ENCODE data around the gene SPTLC2.

SPTLC2 gene

DNA sequence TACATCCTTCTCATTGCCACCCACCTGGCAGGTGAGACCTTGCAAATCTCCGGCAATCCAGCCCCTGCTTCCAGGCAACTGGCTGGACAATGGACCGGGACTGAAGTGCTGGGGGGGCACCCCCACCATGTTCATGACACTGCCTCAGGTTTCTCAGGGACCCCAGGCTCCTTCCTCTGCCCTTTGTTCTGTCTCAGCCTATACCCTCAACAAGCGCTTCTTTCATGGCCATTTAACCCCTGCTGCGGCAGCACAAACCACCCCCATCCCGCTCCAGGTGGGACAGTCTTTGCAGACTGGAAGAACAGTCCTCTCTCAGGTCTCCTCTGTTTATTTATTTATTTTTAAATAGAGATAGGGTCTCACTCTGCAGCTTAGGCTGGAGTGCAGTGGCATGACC is 125.4 kb downstream of the SPTLC2 start:
- TF ChIP-seq OSR1 (CRISPR knock-in tag; IDR thresholded peaks at IDR 0.05) (no peak), TCF4 (CRISPR knock-in tag; IDR thresholded peaks at IDR 0.05; ENCODE audit: borderline replicate concordance) (no peak), ZNF565 (CRISPR knock-in tag; conservative IDR thresholded peaks at IDR 0.05; ENCODE audit: low read depth) (no peak), ZC3H10 (CRISPR knock-in tag; IDR thresholded peaks at IDR 0.05) (no peak), ZNF8 (CRISPR knock-in tag; IDR thresholded peaks at IDR 0.05) (no peak), PPARA (CRISPR knock-in tag; IDR thresholded peaks at IDR 0.05; ENCODE audit: borderline replicate concordance) (no peak), BACH2 (CRISPR knock-in tag; IDR thresholded peaks at IDR 0.05; ENCODE audit: borderline replicate concordance) (no peak), ESRRG (CRISPR knock-in tag; IDR thresholded peaks at IDR 0.05) (no peak), RARB (CRISPR knock-in tag; IDR thresholded peaks at IDR 0.05) (no peak), CSDC2 (CRISPR knock-in tag; IDR thresholded peaks at IDR 0.05) (no peak)
- TF ChIP-seq, protein P1, sequence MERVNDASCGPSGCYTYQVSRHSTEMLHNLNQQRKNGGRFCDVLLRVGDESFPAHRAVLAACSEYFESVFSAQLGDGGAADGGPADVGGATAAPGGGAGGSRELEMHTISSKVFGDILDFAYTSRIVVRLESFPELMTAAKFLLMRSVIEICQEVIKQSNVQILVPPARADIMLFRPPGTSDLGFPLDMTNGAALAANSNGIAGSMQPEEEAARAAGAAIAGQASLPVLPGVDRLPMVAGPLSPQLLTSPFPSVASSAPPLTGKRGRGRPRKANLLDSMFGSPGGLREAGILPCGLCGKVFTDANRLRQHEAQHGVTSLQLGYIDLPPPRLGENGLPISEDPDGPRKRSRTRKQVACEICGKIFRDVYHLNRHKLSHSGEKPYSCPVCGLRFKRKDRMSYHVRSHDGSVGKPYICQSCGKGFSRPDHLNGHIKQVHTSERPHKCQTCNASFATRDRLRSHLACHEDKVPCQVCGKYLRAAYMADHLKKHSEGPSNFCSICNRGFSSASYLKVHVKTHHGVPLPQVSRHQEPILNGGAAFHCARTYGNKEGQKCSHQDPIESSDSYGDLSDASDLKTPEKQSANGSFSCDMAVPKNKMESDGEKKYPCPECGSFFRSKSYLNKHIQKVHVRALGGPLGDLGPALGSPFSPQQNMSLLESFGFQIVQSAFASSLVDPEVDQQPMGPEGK (CRISPR knock-in tag; IDR thresholded peaks at IDR 0.05; ENCODE audit: borderline replicate concordance): no peak
- TF ChIP-seq, protein P2, sequence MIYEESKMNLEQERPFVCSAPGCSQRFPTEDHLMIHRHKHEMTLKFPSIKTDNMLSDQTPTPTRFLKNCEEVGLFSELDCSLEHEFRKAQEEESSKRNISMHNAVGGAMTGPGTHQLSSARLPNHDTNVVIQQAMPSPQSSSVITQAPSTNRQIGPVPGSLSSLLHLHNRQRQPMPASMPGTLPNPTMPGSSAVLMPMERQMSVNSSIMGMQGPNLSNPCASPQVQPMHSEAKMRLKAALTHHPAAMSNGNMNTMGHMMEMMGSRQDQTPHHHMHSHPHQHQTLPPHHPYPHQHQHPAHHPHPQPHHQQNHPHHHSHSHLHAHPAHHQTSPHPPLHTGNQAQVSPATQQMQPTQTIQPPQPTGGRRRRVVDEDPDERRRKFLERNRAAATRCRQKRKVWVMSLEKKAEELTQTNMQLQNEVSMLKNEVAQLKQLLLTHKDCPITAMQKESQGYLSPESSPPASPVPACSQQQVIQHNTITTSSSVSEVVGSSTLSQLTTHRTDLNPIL (CRISPR knock-in tag; IDR thresholded peaks at IDR 0.05; ENCODE audit: low read depth): no peak
- TF ChIP-seq, protein P3, sequence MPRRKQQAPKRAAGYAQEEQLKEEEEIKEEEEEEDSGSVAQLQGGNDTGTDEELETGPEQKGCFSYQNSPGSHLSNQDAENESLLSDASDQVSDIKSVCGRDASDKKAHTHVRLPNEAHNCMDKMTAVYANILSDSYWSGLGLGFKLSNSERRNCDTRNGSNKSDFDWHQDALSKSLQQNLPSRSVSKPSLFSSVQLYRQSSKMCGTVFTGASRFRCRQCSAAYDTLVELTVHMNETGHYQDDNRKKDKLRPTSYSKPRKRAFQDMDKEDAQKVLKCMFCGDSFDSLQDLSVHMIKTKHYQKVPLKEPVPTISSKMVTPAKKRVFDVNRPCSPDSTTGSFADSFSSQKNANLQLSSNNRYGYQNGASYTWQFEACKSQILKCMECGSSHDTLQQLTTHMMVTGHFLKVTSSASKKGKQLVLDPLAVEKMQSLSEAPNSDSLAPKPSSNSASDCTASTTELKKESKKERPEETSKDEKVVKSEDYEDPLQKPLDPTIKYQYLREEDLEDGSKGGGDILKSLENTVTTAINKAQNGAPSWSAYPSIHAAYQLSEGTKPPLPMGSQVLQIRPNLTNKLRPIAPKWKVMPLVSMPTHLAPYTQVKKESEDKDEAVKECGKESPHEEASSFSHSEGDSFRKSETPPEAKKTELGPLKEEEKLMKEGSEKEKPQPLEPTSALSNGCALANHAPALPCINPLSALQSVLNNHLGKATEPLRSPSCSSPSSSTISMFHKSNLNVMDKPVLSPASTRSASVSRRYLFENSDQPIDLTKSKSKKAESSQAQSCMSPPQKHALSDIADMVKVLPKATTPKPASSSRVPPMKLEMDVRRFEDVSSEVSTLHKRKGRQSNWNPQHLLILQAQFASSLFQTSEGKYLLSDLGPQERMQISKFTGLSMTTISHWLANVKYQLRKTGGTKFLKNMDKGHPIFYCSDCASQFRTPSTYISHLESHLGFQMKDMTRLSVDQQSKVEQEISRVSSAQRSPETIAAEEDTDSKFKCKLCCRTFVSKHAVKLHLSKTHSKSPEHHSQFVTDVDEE (CRISPR knock-in tag; IDR thresholded peaks at IDR 0.05): no peak
- no peak for ATAC-seq

DNA sequence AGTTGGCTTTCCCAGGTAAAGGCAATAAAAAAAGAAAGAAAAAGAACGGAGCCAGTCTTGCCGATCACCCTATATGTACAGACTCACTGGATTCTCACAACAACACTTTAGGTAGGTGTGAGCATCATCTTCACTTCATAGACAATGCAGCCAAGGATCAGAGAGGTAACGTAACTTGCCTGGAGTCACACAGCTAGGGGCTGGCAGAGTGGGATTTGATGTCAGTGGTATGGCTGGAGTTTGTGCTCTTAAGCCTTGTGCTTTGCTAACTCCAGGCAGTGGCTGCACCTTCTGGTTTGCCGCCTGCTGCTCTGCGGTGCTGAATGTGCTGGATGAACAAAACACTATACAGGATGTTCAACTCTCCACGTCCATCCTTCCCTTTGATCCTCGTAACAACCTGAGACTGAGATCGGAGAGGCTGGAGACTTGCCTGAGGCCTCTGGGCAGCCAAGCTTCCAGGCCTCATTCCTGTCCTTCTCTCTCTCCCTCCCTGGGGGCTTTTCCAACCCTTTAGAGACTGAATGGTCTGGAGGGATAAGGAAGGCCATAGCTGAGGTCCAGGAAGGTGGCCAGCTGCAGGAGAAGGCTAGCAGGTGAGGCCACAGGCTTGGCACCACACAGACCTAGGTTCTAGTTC is 126.0 kb downstream of the SPTLC2 start:
- no peak for ATAC-seq
- TF ChIP-seq CSDC2 (CRISPR knock-in tag; IDR thresholded peaks at IDR 0.05) (no peak), ZC3H10 (CRISPR knock-in tag; IDR thresholded peaks at IDR 0.05) (no peak), ZNF565 (CRISPR knock-in tag; conservative IDR thresholded peaks at IDR 0.05; ENCODE audit: low read depth) (no peak), ISL1 (CRISPR knock-in tag; IDR thresholded peaks at IDR 0.05) (no peak), ZNF70 (CRISPR knock-in tag; IDR thresholded peaks at IDR 0.05) (no peak)
- TF ChIP-seq, protein P1 (CRISPR knock-in tag; IDR thresholded peaks at IDR 0.05; ENCODE audit: borderline replicate concordance): no peak
- TF ChIP-seq, protein P2 (CRISPR knock-in tag; IDR thresholded peaks at IDR 0.05; ENCODE audit: low read depth): no peak
- TF ChIP-seq, protein P4, sequence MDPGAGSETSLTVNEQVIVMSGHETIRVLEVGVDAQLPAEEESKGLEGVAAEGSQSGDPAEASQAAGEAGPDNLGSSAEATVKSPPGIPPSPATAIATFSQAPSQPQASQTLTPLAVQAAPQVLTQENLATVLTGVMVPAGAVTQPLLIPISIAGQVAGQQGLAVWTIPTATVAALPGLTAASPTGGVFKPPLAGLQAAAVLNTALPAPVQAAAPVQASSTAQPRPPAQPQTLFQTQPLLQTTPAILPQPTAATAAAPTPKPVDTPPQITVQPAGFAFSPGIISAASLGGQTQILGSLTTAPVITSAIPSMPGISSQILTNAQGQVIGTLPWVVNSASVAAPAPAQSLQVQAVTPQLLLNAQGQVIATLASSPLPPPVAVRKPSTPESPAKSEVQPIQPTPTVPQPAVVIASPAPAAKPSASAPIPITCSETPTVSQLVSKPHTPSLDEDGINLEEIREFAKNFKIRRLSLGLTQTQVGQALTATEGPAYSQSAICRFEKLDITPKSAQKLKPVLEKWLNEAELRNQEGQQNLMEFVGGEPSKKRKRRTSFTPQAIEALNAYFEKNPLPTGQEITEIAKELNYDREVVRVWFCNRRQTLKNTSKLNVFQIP (CRISPR knock-in tag; IDR thresholded peaks at IDR 0.05; ENCODE audit: borderline replicate concordance, low read depth): no peak

DNA sequence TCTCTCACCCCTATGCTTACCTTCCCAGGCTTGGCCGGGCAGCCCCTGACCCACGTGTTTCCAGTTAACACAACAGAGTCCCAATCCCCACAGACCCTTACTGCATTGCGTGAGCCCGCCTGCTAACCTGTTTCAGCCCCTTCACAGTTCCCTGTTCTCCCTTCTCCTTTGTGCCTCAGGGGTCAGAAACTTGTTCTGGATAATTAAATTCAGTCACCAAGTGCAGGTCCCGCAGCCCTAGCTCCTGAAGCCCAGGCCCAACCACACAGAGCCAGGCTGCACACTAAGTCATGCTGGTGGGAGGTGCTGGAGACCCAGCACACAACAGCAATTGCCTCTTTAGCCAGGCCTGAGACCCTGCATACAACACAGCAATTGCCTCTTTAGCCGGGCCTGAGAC is 127.4 kb downstream of the SPTLC2 start:
- TF ChIP-seq ZFP3 (CRISPR knock-in tag; IDR thresholded peaks at IDR 0.05): no peak
- no peak for TF ChIP-seq ARNTL (CRISPR knock-in tag; IDR thresholded peaks at IDR 0.05; ENCODE audit: borderline replicate concordance, low read depth)
- no peak for TF ChIP-seq ZNF70 (CRISPR knock-in tag; IDR thresholded peaks at IDR 0.05)
- TF ChIP-seq ZFP30 (CRISPR knock-in tag; IDR thresholded peaks at IDR 0.05): no peak
- TF ChIP-seq, protein P4 (CRISPR knock-in tag; IDR thresholded peaks at IDR 0.05; ENCODE audit: borderline replicate concordance, low read depth): no peak
- TF ChIP-seq RARB (CRISPR knock-in tag; IDR thresholded peaks at IDR 0.05): no peak
- TF ChIP-seq SNAI2 (CRISPR knock-in tag; IDR thresholded peaks at IDR 0.05): no peak
- no peak for TF ChIP-seq TCF4 (CRISPR knock-in tag; IDR thresholded peaks at IDR 0.05; ENCODE audit: borderline replicate concordance)
- TF ChIP-seq PPARA (CRISPR knock-in tag; IDR thresholded peaks at IDR 0.05; ENCODE audit: borderline replicate concordance): no peak
- TF ChIP-seq GLIS3 (CRISPR knock-in tag; IDR thresholded peaks at IDR 0.05): no peak
- TF ChIP-seq BACH2 (CRISPR knock-in tag; IDR thresholded peaks at IDR 0.05; ENCODE audit: borderline replicate concordance): no peak
- TF ChIP-seq ESRRG (CRISPR knock-in tag; IDR thresholded peaks at IDR 0.05): no peak
- TF ChIP-seq, protein P2 (CRISPR knock-in tag; IDR thresholded peaks at IDR 0.05; ENCODE audit: low read depth): no peak
- TF ChIP-seq ZC3H10 (CRISPR knock-in tag; IDR thresholded peaks at IDR 0.05): no peak
- TF ChIP-seq CSDC2 (CRISPR knock-in tag; IDR thresholded peaks at IDR 0.05): no peak
- no peak for TF ChIP-seq ZNF8 (CRISPR knock-in tag; IDR thresholded peaks at IDR 0.05)
- TF ChIP-seq ZNF565 (CRISPR knock-in tag; conservative IDR thresholded peaks at IDR 0.05; ENCODE audit: low read depth): no peak
- no peak for TF ChIP-seq ISL1 (CRISPR knock-in tag; IDR thresholded peaks at IDR 0.05)
- no peak for ATAC-seq
